ENCODE data around the gene ZNF827.

The ZNF827 gene

DNA sequence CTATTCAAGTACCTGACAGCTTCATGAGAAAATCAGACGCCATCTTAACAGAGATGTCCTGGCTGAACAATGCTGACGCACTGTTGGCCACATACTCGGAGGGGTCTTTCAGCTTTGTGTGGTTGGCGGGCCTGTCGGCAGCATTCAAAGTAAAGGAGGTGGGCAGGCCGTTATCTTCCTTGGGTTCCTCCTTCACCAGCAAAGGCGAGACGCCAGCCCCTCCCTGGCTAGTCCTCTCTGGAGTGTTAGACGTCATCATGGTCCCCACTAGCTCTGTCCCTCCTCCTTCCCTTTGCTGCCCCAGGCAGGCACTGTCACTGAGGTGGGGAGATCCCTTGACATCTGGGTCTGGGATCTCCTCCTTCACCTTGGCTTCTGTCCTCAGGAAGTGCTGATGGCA lies 53.0 kb downstream of the ZNF827 start:
- DNase-seq, result no peak

DNA sequence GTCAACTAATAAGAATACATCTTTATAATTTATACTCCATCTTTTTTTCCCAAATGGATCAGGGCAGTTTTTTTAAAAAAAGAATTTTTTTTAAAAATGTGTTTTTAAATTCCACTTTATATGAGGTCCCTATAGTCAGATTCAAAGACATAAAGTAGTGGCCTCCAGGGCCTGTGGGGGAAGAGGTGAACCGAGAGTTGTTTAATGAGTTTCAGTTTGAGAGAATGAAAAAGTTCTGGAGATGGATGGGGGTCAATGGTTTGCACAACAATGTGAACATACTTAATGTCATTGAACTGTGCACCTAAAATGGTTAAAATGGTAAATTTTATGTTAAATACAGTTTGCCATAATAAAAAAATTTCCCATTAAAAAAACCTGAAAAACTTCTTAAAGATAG lies 53.8 kb downstream of the ZNF827 start:
- no peak for DNase-seq

DNA sequence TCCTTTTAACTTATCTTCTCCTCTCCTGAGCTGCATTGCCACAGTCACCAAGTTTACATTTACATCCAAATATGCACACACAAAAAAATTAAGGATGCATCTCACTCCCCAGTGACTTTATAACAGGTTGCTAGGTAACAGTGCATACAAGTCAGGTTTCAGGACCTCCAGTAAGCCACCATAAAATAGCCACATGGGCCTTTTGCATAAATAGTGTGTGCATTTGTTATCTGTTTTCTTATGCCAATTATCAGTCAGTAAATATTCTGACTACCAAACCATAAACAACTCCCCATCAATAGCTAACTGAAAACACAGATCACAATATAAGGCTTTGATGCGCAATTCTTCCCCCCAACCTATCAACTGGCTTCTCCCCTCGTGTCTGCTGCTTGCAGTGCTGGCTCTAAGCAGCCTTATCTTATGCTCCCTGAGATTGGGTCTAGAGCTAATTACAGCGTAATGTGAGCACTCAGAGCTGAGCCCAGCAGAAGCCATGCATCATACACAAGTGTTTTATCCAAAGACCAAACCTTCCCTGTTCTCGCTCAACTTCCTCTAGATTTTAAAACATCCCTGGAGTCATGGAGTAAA lies 55.4 kb downstream of the ZNF827 start:
- DNase-seq, result no peak

DNA sequence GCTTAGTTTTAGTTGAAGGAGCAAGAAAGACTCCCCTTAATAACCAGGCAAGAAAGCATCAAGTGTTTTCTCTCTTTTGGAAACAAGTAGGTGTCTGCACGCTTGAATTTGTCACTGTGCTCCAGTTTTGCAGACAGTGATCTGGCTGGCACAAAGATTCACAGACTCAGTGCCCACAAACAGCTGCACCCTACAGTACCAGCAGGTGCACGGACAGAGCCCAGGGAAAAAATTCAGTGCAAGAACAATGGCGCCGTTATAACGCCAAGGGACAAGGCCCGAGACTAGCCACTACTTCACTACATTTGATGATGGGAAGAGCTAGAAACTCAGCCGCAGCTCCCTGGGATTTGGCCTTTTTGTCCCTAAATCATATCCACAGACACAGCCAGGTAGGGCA lies 56.0 kb downstream of the ZNF827 start:
- no peak for DNase-seq

DNA sequence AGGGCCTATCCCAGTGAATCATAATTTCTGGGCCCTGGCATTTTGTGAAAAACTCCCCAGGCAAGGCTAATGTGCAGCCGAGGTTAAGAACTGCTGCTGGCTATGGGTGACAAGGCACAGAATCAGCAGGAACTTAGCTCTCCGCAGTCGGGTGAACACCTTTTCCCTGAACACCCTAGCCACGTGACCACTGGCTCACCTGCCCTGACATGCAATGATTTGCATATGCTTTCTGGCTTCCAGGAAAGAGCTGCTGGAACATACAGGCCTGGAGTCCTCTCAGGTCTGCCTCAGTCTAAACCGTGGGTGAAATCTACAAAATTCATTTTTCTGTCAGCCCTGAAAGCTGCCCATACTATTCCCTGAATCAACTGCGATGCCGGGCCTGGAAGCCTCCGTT lies 56.6 kb downstream of the ZNF827 start:
- no peak for DNase-seq

DNA sequence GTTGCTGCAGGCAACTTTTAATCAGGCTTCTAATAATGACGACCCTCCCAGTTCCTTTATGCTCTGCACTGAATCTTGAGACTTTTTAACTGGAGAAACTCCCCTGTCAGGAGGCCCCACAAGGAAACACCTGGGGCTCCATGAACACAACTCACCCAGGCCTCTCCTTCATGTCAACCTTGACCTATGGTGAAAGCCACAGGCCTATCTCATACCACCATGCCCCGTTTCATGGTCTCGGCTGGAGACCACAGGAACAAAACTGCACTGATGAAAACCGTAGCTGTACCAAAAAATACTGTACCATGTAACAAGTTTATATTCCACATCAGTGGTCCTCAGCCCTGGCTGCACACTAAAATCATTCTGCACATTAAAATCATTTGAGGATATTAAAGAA lies 57.0 kb downstream of the ZNF827 start:
- no peak for DNase-seq

DNA sequence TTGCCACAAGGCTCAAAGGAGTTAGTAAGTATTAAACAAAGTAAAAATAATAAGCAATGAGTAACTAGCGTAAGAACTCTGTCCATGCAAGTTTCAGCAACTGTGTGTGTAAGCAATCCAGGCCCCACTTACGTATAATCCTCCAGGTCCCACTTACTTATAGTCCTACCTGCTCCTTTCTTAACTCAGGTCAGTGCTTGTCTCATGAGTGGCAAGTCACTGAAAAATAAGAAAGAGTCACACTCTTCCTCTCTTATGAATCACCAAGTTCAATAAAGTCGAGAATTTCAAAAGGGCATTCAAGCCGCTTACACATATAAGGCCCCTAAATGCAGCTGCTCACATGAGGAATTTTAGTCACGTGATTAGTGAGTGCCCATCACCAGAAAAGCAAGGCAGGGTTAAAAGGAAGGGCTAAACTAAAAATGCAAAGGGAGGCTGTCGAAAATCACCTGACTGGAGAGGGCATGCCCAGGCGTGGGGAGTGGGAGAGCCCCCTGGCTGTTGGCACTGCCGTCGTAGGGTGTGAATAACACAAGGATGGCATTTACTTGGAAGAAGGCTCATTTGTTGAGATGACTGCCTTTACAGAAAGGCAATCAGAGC lies 58.2 kb downstream of the ZNF827 start:
- no peak for DNase-seq

DNA sequence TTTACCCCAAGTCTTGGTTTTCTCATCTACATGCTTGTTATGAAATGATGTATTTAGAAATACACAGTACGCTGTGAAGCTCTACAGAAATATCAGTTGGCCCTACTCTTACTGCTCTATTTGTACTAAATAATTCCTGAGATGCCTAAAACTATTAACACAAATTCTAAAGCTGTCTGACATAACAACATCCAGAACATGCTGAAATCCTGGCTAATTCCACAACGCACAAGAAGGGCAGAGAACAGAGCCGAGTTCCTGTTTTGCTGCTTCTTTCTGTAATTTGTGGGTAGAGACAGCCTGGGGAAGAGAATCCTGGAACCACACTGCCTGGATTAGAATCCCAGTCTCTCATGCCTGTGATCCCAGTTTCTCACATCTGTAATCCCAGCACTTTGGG lies 59.0 kb downstream of the ZNF827 start:
- no peak for DNase-seq

DNA sequence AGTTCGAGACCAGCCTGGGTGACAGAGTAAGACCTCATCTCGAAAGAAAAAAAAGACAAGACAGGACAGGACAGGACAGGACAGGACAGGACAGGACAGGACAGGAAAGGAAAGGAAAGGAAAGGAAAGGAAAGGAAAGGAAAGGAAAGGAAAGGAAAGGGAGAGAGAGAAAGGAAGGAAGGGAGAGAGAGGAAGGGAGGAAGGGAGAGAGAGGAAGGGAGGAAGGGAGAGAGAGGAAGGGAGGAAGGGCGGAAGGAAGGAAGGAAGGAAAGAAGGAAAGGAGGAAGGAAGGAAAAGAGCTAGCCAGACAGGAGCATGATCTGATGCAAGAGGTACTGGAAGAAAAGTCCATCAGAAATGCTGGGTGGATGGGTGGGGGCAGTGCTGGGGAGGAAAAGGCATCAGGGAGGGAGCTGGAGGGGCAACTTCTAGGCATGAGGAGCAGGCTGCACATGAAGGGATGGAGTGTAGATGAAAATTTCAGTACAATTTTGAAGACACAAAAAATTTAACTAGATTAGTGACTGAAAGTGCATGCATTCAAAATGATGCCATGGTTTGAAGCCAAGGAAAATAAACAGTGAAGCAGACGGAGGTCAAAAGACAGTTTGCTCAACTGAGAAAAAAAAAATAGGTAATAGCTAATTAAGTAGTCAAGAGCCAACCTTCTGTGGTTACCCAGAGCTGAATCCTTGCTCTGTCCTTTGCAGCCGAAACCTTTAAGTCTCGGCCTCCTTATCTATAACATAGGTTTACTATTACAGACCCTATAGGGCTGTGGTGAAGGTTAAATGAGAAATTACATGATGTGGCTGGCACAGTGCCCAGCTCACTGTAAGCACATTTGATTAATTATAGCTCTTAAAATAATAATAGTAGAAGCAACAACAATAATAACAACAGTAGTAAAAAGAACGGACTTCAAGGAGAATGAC lies 59.9 kb downstream of the ZNF827 start:
- DNase-seq, result no peak

DNA sequence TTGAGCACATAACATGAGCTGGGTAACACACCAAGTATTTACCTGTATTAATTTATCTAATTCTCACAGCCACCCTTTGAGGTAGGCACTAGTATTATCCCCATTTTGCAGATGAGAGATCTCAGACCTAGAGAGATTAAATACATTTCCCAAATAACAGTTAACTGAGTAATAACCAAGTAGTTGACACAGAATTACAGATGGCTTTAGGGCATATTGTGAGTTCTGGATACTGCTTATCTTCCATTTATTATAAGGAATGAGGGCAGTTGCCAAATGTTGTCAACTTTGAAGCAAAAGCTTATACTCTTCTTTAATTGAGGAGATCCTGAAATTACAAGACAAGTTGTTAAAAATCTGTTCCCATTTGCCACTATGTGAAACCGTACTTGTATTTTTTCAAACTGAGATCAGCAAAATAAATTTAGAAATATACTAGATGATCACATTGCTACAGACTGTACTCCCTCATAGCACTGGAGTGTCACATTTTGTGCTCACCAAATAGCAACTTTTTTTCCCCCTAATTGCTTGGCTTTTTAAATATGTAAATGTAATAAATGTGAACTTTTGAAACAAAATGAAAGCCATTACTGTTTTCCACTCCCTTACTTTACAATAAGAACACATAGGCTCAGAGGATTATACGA lies 62.0 kb downstream of the ZNF827 start:
- no peak for DNase-seq

DNA sequence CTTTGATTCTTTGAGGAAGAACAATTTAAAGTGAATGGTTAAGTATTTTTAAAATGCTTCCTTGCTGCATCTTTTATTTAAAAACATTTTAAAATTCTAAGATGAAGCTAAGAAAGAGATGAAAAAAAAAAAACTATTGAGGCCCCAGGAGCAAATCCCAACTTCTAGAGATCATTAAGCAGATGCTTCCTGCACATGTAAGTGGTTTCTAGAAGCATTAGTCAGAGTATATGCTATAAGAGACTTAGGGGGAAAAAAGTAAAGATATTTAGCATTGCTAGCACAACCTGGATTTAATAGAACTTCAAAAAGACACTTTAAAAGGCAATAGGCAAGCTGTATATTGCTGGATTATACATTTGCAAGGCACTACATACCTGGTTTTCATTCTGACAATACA lies 64.7 kb downstream of the ZNF827 start:
- no peak for DNase-seq

DNA sequence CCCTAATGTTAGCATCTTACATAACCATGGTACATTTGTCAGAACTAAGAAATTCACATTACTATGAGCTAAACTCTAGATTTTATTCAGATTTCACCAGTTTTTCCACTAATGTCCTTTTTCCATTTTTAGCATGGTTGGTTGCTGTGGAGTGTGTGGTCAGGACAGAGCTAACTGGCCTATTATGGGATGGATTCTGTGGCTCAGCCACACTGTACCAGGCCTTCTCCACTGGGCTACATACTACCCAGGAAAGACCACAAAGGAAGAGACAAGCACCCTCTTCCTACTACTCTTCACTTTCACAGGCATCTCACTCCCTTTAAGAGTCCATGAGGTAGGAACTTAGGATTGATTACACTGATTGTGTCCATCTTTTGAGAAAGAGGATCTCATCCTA lies 67.4 kb downstream of the ZNF827 start:
- no peak for DNase-seq

DNA sequence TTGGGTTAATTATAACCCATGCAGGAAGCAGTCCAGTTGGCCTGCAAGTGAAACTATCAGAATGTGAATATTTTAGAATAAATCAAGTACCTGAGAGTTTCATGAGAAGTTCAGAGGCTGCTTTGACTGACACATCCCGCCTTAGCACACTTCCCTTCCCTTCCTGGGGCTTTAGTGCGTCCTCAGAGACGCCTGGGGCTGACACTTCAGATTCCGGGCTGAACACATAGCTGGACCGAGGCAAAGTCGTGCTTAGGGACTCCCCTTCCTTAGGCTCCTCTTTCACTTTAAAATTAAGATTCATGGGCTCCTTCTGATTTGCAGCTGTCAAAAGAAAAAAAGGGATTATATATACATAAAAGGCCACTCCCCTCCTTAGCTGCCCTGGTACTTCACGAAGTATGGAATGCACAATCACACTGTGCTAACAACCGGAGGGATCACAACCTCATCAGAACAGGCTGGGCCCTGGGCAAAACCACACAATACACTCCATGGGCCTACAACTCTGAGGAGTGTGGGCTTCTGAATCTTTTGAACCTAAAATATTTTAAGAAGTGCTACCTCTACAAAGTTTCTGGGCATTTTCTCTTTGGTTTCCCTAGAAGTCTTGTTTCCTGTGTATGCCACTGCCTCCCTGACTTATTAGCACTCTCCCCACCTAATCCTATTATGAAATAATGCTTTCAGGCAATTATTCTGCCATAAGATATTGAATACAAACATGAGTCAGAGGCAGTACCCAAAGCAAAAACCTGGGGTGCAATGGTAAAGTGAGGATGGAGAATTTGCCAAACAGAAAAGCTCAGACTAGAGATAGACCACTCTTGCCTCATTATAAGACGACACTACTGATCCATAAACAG lies 68.2 kb downstream of the ZNF827 start:
- no peak for DNase-seq

DNA sequence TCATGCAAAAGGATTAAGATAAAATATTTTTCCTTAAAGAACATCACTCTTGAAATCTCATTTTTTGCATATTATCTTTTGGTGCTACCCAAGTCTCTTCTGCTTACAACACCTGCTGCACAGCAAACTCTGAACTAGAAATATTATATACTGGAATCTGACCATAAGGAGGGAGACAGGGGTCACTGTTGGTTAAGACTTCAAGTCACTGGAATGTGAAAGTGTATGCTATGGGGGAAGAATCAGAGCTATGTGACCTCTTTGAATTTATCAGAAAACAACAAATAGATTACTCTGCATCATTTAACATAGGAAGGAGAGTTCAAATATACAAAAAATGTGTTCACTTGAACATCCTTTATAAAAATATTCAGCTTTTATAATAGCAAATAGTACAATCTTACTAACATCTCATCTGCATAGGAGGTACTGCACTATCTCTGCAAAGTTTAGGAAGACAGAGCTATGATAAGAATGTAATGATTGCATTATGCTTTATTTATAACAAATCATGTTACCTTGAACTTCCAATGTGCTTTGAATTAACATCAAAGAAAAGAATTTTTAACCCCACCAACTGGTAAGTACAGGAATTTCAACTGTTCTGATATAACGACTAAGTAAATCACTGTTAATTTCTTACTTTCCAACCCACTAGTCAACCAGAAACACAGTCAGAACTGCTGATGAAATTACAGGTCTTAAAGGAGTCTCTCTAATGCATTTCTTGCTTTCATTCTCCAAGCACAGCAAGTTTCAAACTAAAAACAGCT lies 69.8 kb downstream of the ZNF827 start:
- DNase-seq, result no peak

DNA sequence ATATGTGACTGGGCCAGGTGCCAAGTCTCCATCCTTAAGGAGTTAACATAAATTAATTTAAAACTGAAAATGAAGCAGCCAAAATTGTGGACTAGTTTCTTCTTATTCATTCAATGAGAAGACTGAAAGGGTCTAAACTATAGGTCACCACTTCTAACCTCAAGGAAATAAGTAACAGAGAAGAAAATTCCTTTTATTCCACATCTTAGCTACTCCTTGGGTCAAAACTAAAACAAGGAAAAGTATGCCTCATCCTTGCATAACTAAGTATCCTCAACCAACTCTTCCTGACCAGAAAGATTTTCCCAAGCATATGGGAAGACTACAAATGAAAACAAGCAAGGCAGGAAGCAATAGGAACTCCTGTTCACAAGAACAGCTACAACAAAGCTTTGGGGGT lies 71.2 kb downstream of the ZNF827 start:
- no peak for DNase-seq

DNA sequence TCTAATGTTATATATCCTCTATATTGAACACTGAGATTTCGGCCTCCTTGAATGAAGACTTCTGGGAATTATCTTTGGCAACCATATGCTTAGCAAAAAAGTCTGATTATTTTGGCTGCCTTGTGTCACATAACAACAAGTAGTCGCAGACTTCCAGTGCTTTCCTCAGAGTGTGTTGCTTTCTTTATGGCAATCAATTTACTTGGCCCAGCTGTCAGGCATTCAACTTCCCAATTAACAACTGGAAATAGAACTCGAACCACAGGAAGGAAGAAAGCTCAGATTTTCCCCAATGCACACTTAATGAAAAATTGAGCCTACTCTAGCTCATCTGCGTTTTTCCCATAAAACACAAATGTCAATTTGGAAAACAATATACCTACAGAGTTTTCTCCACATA lies 71.6 kb downstream of the ZNF827 start:
- no peak for DNase-seq

DNA sequence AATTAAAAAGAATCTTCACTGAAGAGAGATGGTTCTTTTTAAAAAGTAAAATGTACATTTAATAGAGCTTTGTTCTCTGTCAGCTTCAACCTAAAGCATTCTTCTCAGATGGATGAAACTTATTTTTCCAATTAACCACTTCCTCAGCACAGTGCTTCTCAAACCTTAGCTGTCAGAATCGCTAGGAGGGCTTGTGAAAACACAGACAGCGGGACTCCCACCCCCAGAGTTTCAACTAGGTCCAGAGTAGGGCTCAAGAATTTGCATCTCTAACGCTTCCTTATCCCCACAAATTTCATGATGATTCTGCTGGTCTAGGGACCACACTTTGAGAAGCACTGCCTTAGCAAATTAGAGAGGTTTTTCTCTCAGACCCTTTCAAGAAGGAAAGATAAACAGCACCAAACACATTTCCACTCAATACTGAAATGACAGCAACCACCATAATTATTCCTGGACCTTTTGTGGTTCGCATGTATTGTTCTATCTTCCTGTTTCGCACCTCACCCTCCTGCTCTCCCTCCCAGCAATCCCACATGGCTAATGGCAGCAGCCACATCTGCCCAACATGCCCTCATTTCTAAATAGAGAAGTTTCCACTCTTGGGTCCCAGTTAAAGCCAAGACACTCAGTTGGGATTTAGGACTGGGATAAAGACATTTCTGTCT lies 73.2 kb downstream of the ZNF827 start:
- no peak for DNase-seq

DNA sequence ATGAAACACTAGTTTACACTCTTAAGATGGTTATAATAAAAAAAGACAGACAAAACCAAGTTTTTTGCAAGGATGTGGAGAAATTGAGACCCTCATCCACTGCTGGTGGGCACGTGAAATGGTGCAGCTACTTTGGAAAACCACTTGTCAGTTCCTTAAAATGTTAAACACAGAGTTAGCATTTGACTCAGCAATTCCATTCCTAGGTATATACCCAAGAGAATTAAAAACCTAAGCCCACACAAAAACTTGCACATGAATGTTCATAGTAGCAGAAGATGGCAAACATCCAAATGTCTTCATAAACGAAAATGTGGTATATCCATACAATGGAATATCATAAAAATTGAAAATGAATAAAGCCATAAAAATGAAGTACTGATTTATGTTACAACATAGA lies 75.4 kb downstream of the ZNF827 start:
- no peak for DNase-seq

DNA sequence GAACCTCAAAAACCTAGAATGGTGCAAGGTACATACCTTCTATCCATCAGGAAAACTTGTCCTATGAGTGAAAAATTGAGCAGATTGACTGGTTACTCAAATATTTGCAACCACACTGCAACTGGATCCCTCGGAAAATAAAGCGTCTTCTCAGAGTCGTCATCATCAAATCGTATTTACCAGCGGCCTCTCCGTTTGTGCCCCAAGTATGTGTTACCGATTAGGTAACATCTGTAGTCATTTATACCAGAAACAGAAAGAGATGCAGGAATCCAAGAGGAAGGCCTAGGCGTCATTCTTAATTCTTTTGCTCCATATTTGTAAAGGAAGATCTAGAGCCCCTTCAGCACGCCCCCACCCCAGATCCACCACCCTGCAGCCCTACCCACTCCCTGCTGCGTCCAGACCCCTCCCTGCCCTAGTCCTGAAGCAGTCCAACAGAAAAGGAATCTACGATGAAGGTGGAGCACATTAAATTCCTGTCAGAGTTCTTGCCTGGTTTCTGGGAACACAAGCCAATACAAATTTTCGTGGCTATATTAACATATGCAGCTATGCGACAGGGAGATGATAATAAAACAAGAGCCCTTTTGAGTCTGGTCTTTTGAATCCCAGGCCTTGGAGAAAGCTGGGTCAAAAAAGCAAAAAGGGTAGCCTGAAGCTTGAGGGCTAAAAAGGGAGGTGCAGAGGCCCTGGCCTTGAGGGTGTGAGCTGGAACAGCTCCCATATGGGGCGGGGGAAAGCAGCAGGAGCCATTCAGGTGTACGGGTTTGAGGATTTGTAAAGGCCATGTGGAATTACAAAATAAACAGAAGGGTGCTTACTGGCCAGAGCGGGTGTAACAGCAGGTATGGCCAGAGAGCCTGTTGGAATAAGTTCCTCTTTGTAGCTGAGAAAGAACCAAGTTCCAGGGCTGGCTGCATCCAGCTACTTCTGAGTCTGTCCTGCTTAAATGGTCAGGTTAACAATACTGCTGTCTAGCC lies 77.0 kb downstream of the ZNF827 start:
- DNase-seq, result no peak

DNA sequence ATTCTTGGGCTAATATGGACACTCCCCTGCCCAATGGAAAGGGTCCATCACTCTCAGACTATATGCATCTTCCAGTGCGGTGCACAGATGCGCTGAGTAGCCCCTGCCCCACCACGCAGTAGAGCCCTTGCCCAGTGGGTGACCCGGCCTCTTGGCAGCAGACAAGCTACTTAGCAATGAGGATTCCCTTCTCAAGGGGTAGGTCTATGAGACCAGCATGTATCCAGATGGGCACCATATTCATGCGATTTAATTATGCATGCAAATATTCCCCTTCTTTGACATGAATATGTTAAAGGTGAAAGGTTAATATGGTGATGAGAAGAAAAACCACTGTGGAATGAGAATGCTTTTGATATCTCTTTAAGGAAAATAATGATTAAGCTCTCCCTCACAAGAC lies 77.7 kb downstream of the ZNF827 start:
- no peak for DNase-seq
